ENCODE measurements around the gene DEFB110. TPM values are rescaled to one million over a fixed set of nuclear protein-coding genes. Genes with fewer than 3 reads are reported as not detected.
A peak's percentile ranks its signal among the peaks of the same experiment; 100 is the strongest.

The DEFB110 gene
- total RNA-seq, 4 donors from 2014 or later, result not detected

- H3K27ac ChIP-seq, result no peak overlapping the region
- H3K4me3 ChIP-seq, result no peak overlapping the region
- 60 to 68% methylated on average over 2 of the region's 3 CpGs for WGBS, 2 donors
- intact Hi-C loops (cut with DNase I), result no loop called here
- no peaks in the 10 kb centered on the region for H3K4me1 ChIP-seq
- H3K27me3 ChIP-seq, result no peaks in the 10 kb centered on the region
- no peaks in the 10 kb centered on the region for H3K36me3 ChIP-seq
- TF ChIP-seq CTCF (IDR thresholded peaks at IDR 0.05) (no peak), POLR2A (IDR thresholded peaks at IDR 0.05) (no peak)
- H3K9me3 ChIP-seq, result no peaks in the 10 kb centered on the region
- no peak for DNase-seq
These were observed 25.2 kb upstream of the DEFB110 start for GRCh38 chr6:50047026-50047425.

GRCh38 chr6:50030777-50031562, 9.2 kb upstream of the DEFB110 start:
- 46 to 59% methylated on average over 11 to 16 of the region's 18 CpGs for WGBS, 2 donors
- Histone ChIP-seq H3K4me1 (no peaks in the 10 kb centered on the region), H3K9me3 (no peaks in the 10 kb centered on the region), H3K36me3 (no peaks in the 10 kb centered on the region), H3K4me3 (no peak overlapping the region), H3K27me3 (no peaks in the 10 kb centered on the region), H3K27ac (no peak overlapping the region)
- DNase-seq, result no peak
- TF ChIP-seq POLR2A (IDR thresholded peaks at IDR 0.05) (no peak), CTCF (IDR thresholded peaks at IDR 0.05) (peak in 1 of 6 experiments; percentile 39)
- intact Hi-C loops (cut with DNase I), result no loop called here

- intact Hi-C loops (cut with DNase I), result no loop called here
- Histone ChIP-seq H3K27ac (no peak overlapping the region), H3K4me1 (no peaks in the 10 kb centered on the region), H3K36me3 (no peaks in the 10 kb centered on the region), H3K9me3 (no peaks in the 10 kb centered on the region), H3K4me3 (no peak overlapping the region), H3K27me3 (no peaks in the 10 kb centered on the region)
- TF ChIP-seq POLR2A (IDR thresholded peaks at IDR 0.05) (no peak), CTCF (IDR thresholded peaks at IDR 0.05) (no peak)
- WGBS, 2 donors, result 94 to 100% methylated on average over 3 to 11 of the region's 14 CpGs
- DNase-seq, result no peak
These were observed 8.6 kb upstream of the DEFB110 start for GRCh38 chr6:50030350-50030749.

GRCh38 chr6:50025258-50025657, 3.5 kb upstream of the DEFB110 start:
- H3K9me3 ChIP-seq, result no peaks in the 10 kb centered on the region
- H3K27me3 ChIP-seq, result no peaks in the 10 kb centered on the region
- no peak for DNase-seq
- H3K4me3 ChIP-seq, result no peak overlapping the region
- H3K4me1 ChIP-seq, result no peaks in the 10 kb centered on the region
- H3K36me3 ChIP-seq, result no peaks in the 10 kb centered on the region
- TF ChIP-seq CTCF (IDR thresholded peaks at IDR 0.05) (no peak), POLR2A (IDR thresholded peaks at IDR 0.05) (no peak)
- no peak overlapping the region for H3K27ac ChIP-seq
- 58 to 59% methylated on average over 4 of the region's 4 CpGs for WGBS, 2 donors
- intact Hi-C loops (cut with DNase I), result no loop called here

- no peak for TF ChIP-seq CTCF (IDR thresholded peaks at IDR 0.05)
- TF ChIP-seq POLR2A (IDR thresholded peaks at IDR 0.05), result no peak
- no peaks in the 10 kb centered on the region for H3K36me3 ChIP-seq
- no peak overlapping the region for H3K4me3 ChIP-seq
- intact Hi-C loops (cut with DNase I), result no loop called here
- WGBS, 2 donors, result 36 to 51% methylated on average over 3 of the region's 3 CpGs
- H3K27ac ChIP-seq, result no peak overlapping the region
- no peaks in the 10 kb centered on the region for H3K27me3 ChIP-seq
- no peaks in the 10 kb centered on the region for H3K4me1 ChIP-seq
- H3K9me3 ChIP-seq, result no peaks in the 10 kb centered on the region
- no peak for DNase-seq
These were observed 14.0 kb downstream of the DEFB110 start for GRCh38 chr6:50007819-50008218.

Data from esophagus squamous epithelium (tissue), 5 donors.